DMS53 treated with DMSO at 0.1 percent for 48 hours (cell line): ENCODE data around the gene DHX57.
"Not testable (repeated sequence)": the region's sequence is repeated elsewhere in the genome, so short reads cannot be mapped to it uniquely, and the experiment has no call there.

Experiments used
- DNase-seq: peaks from one replicate; lab custom pipeline; 2025; ENCODE audit not compliant: unreplicated experiment; lab: John Stamatoyannopoulos, UW

The DHX57 gene

DNA sequence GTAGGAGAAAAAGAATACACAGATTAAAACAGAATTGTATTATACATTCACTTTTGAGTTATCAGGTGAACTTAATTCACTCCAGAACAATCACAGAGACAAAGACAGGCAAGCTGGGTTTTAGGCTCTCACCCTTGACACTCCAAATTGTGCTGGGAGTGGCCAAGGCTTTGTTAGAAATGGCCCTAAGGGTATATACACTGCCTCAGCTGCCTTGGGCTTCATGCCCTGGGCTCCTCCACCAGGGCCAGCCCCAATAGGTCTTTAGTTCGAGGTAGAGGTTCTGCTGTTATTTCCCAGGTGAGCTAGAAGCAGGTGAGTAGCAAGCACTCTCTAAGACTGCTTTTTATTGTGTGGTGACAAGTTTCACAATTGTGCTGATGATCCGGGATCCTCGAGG, 77.8 kb downstream of the DHX57 start:
- DNase-seq: no peak

GRCh38 chr2:38797250-38797676, 78.5 kb downstream of the DHX57 start:
- no peak for DNase-seq

DNA sequence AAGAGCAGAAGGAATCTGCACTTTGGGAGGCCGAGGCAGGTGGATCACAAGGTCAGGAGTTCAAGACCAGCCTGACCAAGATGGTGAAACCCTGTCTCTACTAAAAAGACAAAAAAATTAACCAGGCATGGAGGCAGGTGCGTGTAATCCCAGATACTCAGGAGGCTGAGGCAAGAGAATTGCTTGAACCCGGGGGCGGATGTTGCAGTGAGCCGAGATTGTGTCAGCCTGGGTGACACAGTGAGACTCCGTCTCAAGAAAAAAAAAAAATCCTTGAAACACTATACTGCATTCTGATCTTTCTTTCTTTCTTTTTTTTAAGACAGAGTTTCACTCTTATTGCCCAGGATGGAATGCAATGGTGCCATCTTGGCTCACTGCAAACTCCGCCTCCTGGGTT, 80.7 kb downstream of the DHX57 start:
- not testable (repeated sequence) for DNase-seq

DNA sequence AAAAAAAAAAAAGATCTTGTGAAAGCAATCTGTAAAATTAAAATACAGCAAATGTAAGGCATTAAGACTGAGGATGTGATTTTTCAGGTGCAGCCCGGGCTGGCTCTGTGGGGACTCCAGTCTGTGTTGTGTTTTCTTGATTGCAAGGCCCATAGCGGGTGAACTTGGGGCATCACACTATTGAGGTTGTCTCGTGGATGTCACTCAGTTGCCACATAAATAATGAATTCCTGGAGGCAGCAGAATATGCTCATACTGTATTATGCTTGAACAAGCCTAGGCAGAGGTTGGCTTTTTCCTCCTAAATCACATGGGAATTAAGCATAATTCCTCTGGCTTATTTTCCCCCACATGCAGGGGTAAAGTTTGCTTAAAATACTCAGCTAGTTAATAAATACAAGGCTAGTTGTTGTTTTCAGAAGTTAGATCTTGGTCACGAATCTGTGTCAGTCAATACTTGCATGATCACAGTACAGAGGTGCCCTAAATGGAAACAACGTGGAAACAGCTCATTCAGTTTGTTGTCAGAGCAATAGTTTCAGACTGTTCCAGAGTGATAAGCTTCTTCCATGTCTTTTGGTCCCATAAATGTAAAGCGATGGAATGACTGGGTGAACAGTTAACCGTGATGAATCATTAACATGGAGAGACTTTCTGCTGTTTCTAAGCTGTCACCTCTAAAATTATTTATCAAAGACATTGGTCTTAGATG, 81.3 kb downstream of the DHX57 start:
- DNase-seq: no peak

GRCh38 chr2:38793511-38793910, 82.2 kb downstream of the DHX57 start:
- no peak for DNase-seq

GRCh38 chr2:38792751-38793150, 83.0 kb downstream of the DHX57 start:
- no peak for DNase-seq

- not testable (repeated sequence) for DNase-seq
Observed at GRCh38 chr2:38792321-38792720, 83.4 kb downstream of the DHX57 start.

DNA sequence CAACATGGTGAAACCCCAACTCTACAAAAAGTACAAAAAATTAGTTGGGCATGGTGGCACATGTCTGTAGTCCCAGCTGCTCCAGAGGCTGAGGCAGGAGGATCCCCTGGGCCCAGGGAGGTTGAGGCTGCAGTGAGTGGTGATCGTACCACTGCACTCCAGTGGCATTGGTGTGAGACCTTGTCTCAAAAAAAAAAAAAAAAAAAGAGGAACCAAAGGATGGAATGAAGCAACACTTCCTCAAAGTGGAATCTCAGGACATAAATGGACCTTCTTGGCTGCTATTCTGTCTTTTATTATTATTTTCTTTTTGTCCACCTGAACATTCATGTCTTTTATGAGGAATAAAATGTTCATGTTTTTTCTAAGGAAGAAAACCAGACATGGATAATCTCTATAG, 84.0 kb downstream of the DHX57 start:
- DNase-seq: no peak

DNA sequence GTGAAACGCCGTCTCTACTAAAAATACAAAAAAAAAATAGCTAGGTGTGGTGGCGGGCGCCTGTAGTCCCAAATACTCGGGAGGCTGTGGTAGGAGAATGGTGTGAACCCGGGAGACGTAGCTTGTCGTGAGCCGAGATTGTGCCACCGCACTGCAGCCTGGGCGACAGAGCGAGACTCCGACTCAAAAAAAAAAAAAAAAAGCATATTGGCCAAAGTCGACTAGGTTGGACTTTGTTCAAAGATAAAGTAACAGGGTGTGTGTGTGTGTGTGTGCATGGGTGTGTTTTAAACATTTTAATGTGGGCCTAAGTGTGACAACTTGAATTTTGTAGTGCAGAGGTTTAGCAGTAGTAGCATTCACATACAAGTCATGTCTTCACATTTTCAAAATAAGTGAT, 86.0 kb downstream of the DHX57 start:
- no peak for DNase-seq

DNA sequence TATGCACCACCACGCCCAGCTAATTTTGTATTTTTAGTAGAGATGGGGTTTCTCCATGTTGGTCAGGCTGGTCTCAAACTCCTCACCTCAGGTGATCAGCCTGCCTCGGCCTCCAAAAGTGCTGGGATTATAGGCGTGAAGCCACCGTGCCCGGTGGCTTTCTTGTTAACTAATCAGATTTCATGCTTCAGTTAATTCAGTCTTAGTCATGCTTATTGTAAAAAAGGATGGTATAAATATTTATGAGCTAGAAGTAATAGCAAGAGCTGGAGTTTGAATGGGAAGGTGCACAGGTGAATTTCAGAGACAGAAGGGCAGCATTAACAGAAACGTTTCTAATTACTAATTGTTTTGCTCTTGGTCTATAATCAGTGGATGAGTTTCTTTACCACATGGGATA, 87.4 kb downstream of the DHX57 start:
- no peak for DNase-seq

- DNase-seq: no peak
Observed at GRCh38 chr2:38783586-38783985, 92.1 kb downstream of the DHX57 start.

DNA sequence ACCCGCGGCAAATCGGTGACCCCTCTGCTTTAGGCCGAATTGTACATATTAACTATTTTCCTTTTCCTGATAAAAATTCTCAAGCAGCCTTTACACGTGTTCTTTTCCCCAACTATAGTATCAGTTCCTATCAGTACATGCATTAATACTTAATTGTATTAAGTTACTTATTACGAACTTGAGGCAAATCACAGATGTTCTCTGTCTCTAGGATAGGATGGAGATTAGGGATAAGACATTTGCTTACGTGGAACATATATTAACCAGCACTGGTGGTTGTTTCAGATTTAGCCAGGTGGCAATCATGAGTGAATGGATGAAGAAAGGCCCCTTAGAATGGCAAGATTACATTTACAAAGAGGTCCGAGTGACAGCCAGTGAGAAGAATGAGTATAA, 97.0 kb downstream of the DHX57 start:
- DNase-seq: no peak

DNA sequence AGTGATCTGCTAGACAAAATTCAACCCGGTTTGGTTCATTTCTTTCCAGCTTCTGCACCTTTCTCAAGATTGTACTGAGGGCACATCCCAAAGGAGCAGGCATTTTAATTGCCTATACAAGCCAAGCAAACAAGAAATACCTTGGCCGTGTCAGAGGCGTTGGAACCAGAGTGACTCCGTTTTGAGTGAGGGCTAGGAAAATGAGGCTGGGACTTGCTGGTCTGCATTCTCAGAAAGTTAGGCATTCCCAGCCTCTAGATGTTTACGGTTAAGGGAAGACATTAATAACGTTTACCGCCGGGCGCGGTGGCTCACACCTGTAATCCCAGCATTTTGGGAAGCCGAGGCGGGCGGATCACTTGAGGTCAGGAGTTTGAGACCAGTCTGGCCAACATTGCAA, 99.2 kb downstream of the DHX57 start:
- DNase-seq: no peak

DNA sequence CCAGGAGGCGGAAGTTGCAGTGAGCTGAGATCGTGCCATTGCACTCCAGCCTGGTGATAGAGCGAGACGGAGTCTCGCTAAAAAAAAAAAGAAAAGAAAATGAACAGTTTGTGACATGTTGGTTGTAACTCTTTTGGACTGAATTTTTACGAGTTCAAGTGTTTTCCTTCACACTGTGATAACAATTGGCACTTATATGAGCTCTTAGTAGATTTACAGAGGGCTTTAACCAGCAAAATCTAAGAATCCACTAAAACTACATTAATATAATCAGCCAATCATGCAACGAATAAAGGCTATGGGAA, 99.9 kb downstream of the DHX57 start:
- no peak for DNase-seq

DNA sequence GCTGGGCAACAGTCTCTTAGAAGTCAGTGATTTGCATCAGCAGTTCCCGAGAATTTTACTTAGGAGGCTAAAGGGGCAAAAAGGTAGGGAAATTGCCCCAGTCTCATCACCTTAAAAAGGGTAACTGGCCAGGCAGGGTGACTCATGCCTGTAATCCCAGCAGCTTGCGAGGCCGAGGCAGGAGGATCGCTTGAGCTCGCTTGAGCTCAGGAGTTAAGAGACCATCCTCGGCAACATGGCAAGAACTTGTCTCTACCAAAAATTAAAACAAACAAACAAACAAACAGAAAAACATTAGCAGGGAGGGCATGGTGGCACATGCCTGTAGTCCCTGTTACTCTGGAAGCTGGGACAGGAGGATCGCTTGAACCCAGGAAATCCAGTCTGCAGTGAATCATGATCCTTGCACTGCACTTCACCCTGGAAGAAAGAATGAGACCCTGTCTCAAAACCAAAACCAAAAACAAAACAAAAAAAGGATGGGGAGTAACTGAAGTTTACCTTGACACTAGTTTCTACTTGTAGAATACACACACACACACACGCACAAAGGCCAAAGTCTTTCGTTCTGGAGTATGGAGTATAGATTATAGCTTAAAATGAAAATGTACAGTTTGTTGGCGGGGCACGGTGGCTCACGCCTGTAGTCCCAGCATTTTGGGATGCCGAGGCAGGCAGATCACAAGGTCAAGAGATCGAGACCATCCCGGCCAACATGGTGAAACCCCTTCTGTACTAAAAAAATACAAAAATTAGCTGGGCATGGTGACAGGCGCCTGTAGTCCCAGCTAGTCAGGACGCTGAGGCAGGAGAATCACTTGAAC, 100.4 kb downstream of the DHX57 start:
- DNase-seq: no peak

- no peak for DNase-seq
Observed at GRCh38 chr2:38771632-38772031, 104.1 kb downstream of the DHX57 start.

- DNase-seq: no peak
Observed at GRCh38 chr2:38765551-38765950, 110.2 kb downstream of the DHX57 start.

DNA sequence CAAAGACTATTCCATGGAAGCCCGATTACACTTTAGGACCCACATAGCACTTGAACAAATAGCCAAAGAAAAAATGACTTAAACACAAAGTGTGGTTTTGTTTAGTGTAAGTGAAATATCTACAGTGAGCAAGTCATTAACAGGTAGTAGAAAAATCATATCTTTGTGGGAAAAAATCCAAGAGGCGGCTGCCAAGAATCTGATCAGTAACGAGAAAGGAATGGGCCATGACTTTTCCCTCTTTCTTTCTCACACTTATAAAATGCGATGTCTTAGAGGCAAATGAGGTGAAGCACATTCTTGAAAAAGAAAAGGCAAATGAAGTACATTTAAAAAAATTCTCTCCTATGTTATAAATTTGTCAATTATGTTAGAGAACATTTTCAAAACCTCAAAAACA, 110.6 kb downstream of the DHX57 start:
- DNase-seq: no peak

- peak; percentile 14 for DNase-seq
Observed at GRCh38 chr2:38763728-38764127, 112.0 kb downstream of the DHX57 start.

GRCh38 chr2:38763228-38763627, 112.5 kb downstream of the DHX57 start:
- no peak for DNase-seq

GRCh38 chr2:38755891-38756290, 119.8 kb downstream of the DHX57 start:
- DNase-seq: not testable (repeated sequence)

GRCh38 chr2:38754506-38754905, 121.2 kb downstream of the DHX57 start:
- no peak for DNase-seq

GRCh38 chr2:38754049-38754448, 121.7 kb downstream of the DHX57 start:
- no peak for DNase-seq
